Osteoblast (primary cell): ENCODE measurements around the gene MYH10. TPM values are rescaled to one million over a fixed set of nuclear protein-coding genes. Genes with fewer than 3 reads are reported as not detected.

Experiments
- DNase-seq: peaks from one replicate; pipeline ENCODE4 v3.0.0; 2011; ENCODE audit warnings: low spot score, mixed read lengths; ENCODE audit not compliant: insufficient read length; ENCODE audit errors: missing footprints
- H2AFZ ChIP-seq: 2 replicates; pipeline ENCODE4 v1.6.0; 2011; ENCODE audit warnings: mild to moderate bottlenecking, low read length
- H3K27ac ChIP-seq: 2 replicates; pipeline ENCODE4 v1.5.1; 2011; ENCODE audit warnings: mild to moderate bottlenecking, low read depth, low read length, moderate library complexity
- H3K27me3 ChIP-seq: 2 replicates; pipeline ENCODE4 v1.6.0; 2012; ENCODE audit warnings: mild to moderate bottlenecking, control low read depth, inconsistent platforms, low read length, moderate library complexity; ENCODE audit not compliant: insufficient read depth
- H3K36me3 ChIP-seq: 2 replicates; pipeline ENCODE4 v1.5.1; 2011; ENCODE audit warnings: mild to moderate bottlenecking, low read length, control low read depth, moderate library complexity; ENCODE audit not compliant: insufficient read depth
- H3K4me1 ChIP-seq: 2 replicates; pipeline ENCODE4 v1.5.1; 2011; ENCODE audit warnings: mild to moderate bottlenecking, low read length, control low read depth, moderate library complexity; ENCODE audit not compliant: insufficient read depth
- H3K4me2 ChIP-seq: 2 replicates; pipeline ENCODE4 v1.6.0; 2011; ENCODE audit warnings: mild to moderate bottlenecking, low read length; ENCODE audit not compliant: insufficient read depth
- H3K4me3 ChIP-seq: fragments of 200-600 bp; sonication (generic); 3 replicates; pipeline ENCODE4 v1.5.1; 2012; ENCODE audit warnings: mild to moderate bottlenecking, low read length, inconsistent platforms; ENCODE audit not compliant: insufficient read depth
- H3K79me2 ChIP-seq: 2 replicates; pipeline ENCODE4 v1.6.0; 2012; ENCODE audit warnings: mild to moderate bottlenecking, low read length, control low read depth, inconsistent platforms; ENCODE audit not compliant: insufficient read depth
- H3K9me3 ChIP-seq: 2 replicates; pipeline ENCODE4 v1.5.1; 2011; ENCODE audit warnings: low read depth, low read length, control low read depth
- H4K20me1 ChIP-seq: 2 replicates; pipeline ENCODE4 v1.6.0; 2012; ENCODE audit warnings: mild to moderate bottlenecking, low read length, control low read depth; ENCODE audit not compliant: insufficient read depth
- total RNA-seq: library from RNA; depleted of rRNA; stranded (reverse); fragments of >200 nt; gene quantifications from 2 replicates; pipeline ENCODE4 v1.2.3, GENCODE V29; 2012
- TF ChIP-seq, protein P1 (sequence below): IDR thresholded peaks from 2 replicates; pipeline ENCODE4 v1.5.1; 2011; ENCODE audit warnings: mild to moderate bottlenecking, low read depth, low read length, moderate library complexity; ENCODE audit errors: extremely low read depth

The MYH10 gene
- total RNA-seq, 1 donor = 40.9 TPM

DNA sequence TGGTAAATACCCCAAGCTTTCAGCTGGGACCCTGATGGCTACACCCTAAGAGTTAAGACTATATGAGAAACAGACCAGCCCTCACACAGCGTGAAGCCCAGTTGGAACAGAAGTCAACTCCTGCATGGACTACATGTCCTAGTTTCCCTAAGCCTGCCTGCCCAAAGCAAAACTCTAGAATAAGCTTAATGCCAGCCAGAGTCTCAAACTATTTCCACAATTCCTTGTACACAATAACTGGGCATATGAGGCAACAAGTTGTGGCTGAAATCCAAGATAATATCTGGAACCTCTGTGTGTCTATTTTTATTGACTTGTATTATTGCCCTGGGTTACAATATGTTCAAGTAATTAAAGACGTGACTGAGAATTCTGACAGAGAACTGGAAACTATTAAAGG lies 19.4 kb downstream of the MYH10 start:
- Histone ChIP-seq H3K36me3 (no peaks in the 10 kb centered on the region), H3K4me1 (peaks cover 32% of the 10 kb centered on the region), H4K20me1 (no peaks in the 10 kb centered on the region), H3K4me2 (peak overlapping the region; percentile 72), H3K27ac (peak overlapping the region; percentile 51), H2AFZ (no peak overlapping the region), H3K4me3 (peak overlapping the region; percentile 39), H3K27me3 (no peaks in the 10 kb centered on the region), H3K9me3 (no peaks in the 10 kb centered on the region), H3K79me2 (peaks cover 26% of the 10 kb centered on the region)
- TF ChIP-seq, protein P1, sequence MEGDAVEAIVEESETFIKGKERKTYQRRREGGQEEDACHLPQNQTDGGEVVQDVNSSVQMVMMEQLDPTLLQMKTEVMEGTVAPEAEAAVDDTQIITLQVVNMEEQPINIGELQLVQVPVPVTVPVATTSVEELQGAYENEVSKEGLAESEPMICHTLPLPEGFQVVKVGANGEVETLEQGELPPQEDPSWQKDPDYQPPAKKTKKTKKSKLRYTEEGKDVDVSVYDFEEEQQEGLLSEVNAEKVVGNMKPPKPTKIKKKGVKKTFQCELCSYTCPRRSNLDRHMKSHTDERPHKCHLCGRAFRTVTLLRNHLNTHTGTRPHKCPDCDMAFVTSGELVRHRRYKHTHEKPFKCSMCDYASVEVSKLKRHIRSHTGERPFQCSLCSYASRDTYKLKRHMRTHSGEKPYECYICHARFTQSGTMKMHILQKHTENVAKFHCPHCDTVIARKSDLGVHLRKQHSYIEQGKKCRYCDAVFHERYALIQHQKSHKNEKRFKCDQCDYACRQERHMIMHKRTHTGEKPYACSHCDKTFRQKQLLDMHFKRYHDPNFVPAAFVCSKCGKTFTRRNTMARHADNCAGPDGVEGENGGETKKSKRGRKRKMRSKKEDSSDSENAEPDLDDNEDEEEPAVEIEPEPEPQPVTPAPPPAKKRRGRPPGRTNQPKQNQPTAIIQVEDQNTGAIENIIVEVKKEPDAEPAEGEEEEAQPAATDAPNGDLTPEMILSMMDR = no peak
- no peak for DNase-seq

DNA sequence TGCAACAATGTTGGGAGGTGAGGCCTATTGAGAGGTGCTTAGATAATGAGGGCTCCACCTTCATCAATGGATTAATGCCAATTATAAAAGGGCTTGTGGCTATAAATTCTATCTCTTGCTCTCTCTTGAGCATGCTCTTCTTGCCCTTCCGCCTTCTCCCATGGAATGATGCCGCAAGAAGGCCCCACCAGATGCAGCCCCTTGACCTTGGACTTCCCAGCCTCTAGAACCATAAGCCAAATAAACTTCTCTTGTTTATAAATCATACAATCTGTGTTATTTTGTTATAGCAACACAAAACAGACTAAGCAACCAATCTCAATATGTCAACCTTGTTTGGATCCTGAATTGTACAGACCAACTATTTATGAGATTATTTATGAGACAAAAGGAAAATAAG lies 20.0 kb downstream of the MYH10 start:
- no peaks in the 10 kb centered on the region for H3K27me3 ChIP-seq
- no peaks in the 10 kb centered on the region for H3K9me3 ChIP-seq
- peaks cover 32% of the 10 kb centered on the region for H3K4me1 ChIP-seq
- no peaks in the 10 kb centered on the region for H3K36me3 ChIP-seq
- H4K20me1 ChIP-seq = no peaks in the 10 kb centered on the region
- H3K27ac ChIP-seq = peak overlapping the region; percentile 51
- H3K4me3 ChIP-seq = no peak overlapping the region
- TF ChIP-seq, protein P1 = no peak
- DNase-seq = no peak
- H3K79me2 ChIP-seq = peaks cover 22% of the 10 kb centered on the region
- H3K4me2 ChIP-seq = no peak overlapping the region
- no peak overlapping the region for H2AFZ ChIP-seq

DNA sequence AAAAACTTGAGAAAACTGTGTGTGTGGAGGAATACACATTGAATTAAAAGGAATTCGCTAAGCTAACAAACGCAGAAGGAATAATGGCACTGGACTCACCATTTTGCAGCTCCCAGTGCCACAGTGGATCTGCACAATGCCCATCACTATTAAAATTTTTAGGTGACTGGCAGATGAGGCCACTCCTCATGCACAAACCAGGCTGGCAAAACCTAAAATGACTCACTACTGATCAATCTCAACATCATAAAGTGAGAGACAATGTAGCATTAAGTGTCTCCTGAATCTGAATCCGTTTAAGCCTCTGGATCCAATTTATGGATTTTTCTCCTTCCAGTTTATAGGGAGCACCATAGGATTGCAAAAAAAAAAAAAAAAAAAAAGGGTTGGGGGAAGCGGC lies 20.6 kb downstream of the MYH10 start:
- no peak overlapping the region for H2AFZ ChIP-seq
- peaks cover 30% of the 10 kb centered on the region for H3K4me1 ChIP-seq
- H3K4me3 ChIP-seq = no peak overlapping the region
- no peak overlapping the region for H3K4me2 ChIP-seq
- H3K9me3 ChIP-seq = no peaks in the 10 kb centered on the region
- peaks cover 22% of the 10 kb centered on the region for H3K79me2 ChIP-seq
- no peak overlapping the region for H3K27ac ChIP-seq
- no peaks in the 10 kb centered on the region for H3K36me3 ChIP-seq
- H3K27me3 ChIP-seq = no peaks in the 10 kb centered on the region
- H4K20me1 ChIP-seq = no peaks in the 10 kb centered on the region
- DNase-seq = no peak
- TF ChIP-seq, protein P1 = no peak

DNA sequence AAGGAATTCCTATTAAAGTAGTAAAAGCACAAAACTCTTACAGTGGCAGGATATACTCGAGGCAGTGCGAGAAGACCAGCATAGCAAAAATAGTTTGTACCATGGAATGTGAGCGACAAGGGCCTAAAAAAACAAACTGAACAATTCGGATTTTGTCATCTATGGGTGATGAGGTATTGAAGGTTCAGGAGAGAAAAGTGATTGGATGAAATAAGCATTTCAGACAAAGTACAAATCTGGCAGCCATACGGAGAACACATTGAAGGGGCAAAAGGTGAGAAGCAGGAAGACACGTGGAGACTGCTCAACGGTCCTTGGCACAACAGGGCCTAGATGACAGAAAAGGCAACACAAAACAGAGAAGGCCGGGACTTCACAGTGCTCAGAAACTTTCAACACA lies 22.5 kb downstream of the MYH10 start:
- Histone ChIP-seq H3K27ac (peak overlapping the region; percentile 41), H3K4me2 (peak overlapping the region; percentile 43), H3K79me2 (peaks cover 20% of the 10 kb centered on the region)

More for the DNA sequence above, 22.5 kb downstream of the MYH10 start:
- no peaks in the 10 kb centered on the region for H3K36me3 ChIP-seq
- H2AFZ ChIP-seq = peak overlapping the region; percentile 57
- no peaks in the 10 kb centered on the region for H3K27me3 ChIP-seq
- TF ChIP-seq, protein P1 = no peak
- peak; percentile 80 for DNase-seq
- no peaks in the 10 kb centered on the region for H3K9me3 ChIP-seq
- no peaks in the 10 kb centered on the region for H4K20me1 ChIP-seq
- H3K4me3 ChIP-seq = no peak overlapping the region
- H3K4me1 ChIP-seq = peaks cover 27% of the 10 kb centered on the region
